T47D (cell line): ENCODE measurements around the gene SLC4A7.
"Not testable (repeated sequence)": the region's sequence is repeated elsewhere in the genome, so short reads cannot be mapped to it uniquely, and the experiment has no call there.

ENCODE experiments used
- DNase-seq, 2 experiments: peaks; one replicate each; pipeline versions ENCODE4 v3.0.0 to v3.0.0-alpha.2; 2011 to 2012; ENCODE audit warnings: low read depth in 1 of 2, low spot score in 1 of 2
- JUND ChIP-seq: IDR thresholded peaks from 2 replicates; pipeline ENCODE4 v1.6.1; 2012; ENCODE audit warnings: low read depth
- in situ Hi-C: cut with HindIII; loops from 2 replicates; pipeline ENCODE4 v1.10.0; 2016; ENCODE audit warnings: low sequenced_read_pairs, low pct_unique_long_range_greater_than_20kb

Gene SLC4A7

GRCh38 chr3:27484015-27484844, at the start of gene SLC4A7:
TSS of gene SLC4A7 (minus strand) at chr3:27484384. CDS start at chr3:27484126, 258 bp downstream.
- no peak for TF ChIP-seq JUND
- in situ Hi-C loops = no loop called here
- peak; percentile 77 to 98 for DNase-seq

- DNase-seq = no peak
- TF ChIP-seq JUND = no peak
- in situ Hi-C loops = no loop called here
Measured at GRCh38 chr3:27533261-27533607, 49.0 kb upstream of the SLC4A7 start.

GRCh38 chr3:27532426-27533260, 48.5 kb upstream of the SLC4A7 start:
- no peak for TF ChIP-seq JUND
- no peak for DNase-seq
- in situ Hi-C loops = no loop called here

- in situ Hi-C loops, DNase-seq: not testable (repeated sequence)
Measured at GRCh38 chr3:27531193-27531751, 47.1 kb upstream of the SLC4A7 start.

GRCh38 chr3:27528791-27529190, 44.6 kb upstream of the SLC4A7 start:
- no peak for DNase-seq

GRCh38 chr3:27526614-27527315, 42.6 kb upstream of the SLC4A7 start:
- in situ Hi-C loops = no loop called here
- DNase-seq = no peak
- no peak for TF ChIP-seq JUND

More at GRCh38 chr3:27528791-27529190, 44.6 kb upstream of the SLC4A7 start:
- in situ Hi-C loops = no loop called here
- no peak for TF ChIP-seq JUND

GRCh38 chr3:27521872-27522265, 37.7 kb upstream of the SLC4A7 start:
- no peak for TF ChIP-seq JUND
- in situ Hi-C loops = no loop called here
- no peak for DNase-seq

- in situ Hi-C loops = no loop called here
- no peak for TF ChIP-seq JUND
- peak in 1 of 2 experiments; percentile 36 for DNase-seq
Measured at GRCh38 chr3:27521179-27521871, 37.1 kb upstream of the SLC4A7 start.

- no peak for DNase-seq
- in situ Hi-C loops = no loop called here
- TF ChIP-seq JUND = no peak
Measured at GRCh38 chr3:27511724-27512422, 27.7 kb upstream of the SLC4A7 start.

GRCh38 chr3:27509376-27509775, 25.2 kb upstream of the SLC4A7 start:
- no peak for DNase-seq
- in situ Hi-C loops = no loop called here

GRCh38 chr3:27508424-27508823, 24.2 kb upstream of the SLC4A7 start:
- DNase-seq = no peak
- in situ Hi-C loops = no loop called here
- TF ChIP-seq JUND = no peak

More at GRCh38 chr3:27509376-27509775, 25.2 kb upstream of the SLC4A7 start:
- TF ChIP-seq JUND = no peak
